Calu3 (cell line): ENCODE measurements around the gene FHIP1B. TPM values are rescaled to one million over a fixed set of nuclear protein-coding genes. Genes with fewer than 3 reads are reported as not detected.

Experiments
- BruUV-seq: library from RNA; stranded (reverse); fragments of 400-500 nt; replicated peaks from 2 replicates; lab custom pipeline; 2021; lab: Mats Ljungman, UMichigan
- CTCF ChIA-PET: fragments of 300-600 bp; sonication (Branson Sonifier 250); formaldehyde crosslinking; loops from one replicate; lab custom pipeline; 2022; ENCODE audit warnings: antibody characterized with exemption; lab: Charles Lee
- DNase-seq: peaks from one replicate; pipeline ENCODE4 v3.0.0; 2022
- H3K27ac Mint-ChIP-seq: one replicate; pipeline ENCODE4 v1.8.0; 2022; ENCODE audit warnings: mixed read lengths; ENCODE audit not compliant: unreplicated experiment
- H3K27me3 Mint-ChIP-seq: one replicate; pipeline ENCODE4 v1.8.0; 2022; ENCODE audit warnings: mixed read lengths; ENCODE audit not compliant: unreplicated experiment
- H3K36me3 Mint-ChIP-seq: one replicate; pipeline ENCODE4 v1.8.0; 2022; ENCODE audit warnings: mild to moderate bottlenecking, moderate library complexity, mixed read lengths; ENCODE audit not compliant: insufficient read depth, unreplicated experiment
- H3K4me1 Mint-ChIP-seq: one replicate; pipeline ENCODE4 v1.8.0; 2022; ENCODE audit warnings: mild to moderate bottlenecking, low read depth, mixed read lengths; ENCODE audit not compliant: unreplicated experiment
- H3K4me3 Mint-ChIP-seq: one replicate; pipeline ENCODE4 v1.8.0; 2022; ENCODE audit warnings: mild to moderate bottlenecking, low read depth, moderate library complexity, mixed read lengths; ENCODE audit not compliant: unreplicated experiment
- H3K9me3 Mint-ChIP-seq: one replicate; pipeline ENCODE4 v1.8.0; 2022; ENCODE audit warnings: low read depth, mixed read lengths; ENCODE audit not compliant: unreplicated experiment
- CTCF ChIP-seq: fragments of 200-600 bp; IDR thresholded peaks from one replicate; pipeline ENCODE4 v1.8.0; 2022; ENCODE audit warnings: antibody characterized with exemption; ENCODE audit not compliant: unreplicated experiment
- intact Hi-C: fragments of 100-400 bp; cut with micrococcal nuclease; formaldehyde crosslinking; loops from one replicate; pipeline ENCODE4 v1.10.0; 2022; ENCODE audit not compliant: unreplicated experiment
- total RNA-seq: library from RNA; stranded (reverse); gene quantifications from 2 replicates; pipeline ENCODE4 v1.2.3, GENCODE V29; 2022

The FHIP1B gene
- total RNA-seq, 1 experiment from 2014 or later, result 39.7 TPM

GRCh38 chr11:6210274-6210955, 24.0 kb downstream of the FHIP1B start:
- Mint-ChIP-seq H3K36me3 (peaks cover 4% of the 10 kb centered on the region), H3K27me3 (no peaks in the 10 kb centered on the region), H3K27ac (no peak overlapping the region), H3K4me3 (no peak overlapping the region), H3K4me1 (peaks cover 9% of the 10 kb centered on the region), H3K9me3 (no peaks in the 10 kb centered on the region)
- CTCF ChIA-PET, result no interaction called here
- DNase-seq, result no peak
- no TSS peak for BruUV-seq
- intact Hi-C loops, result no loop called here
- TF ChIP-seq CTCF, result no peak

- TF ChIP-seq CTCF, result no peak
- no peaks in the 10 kb centered on the region for H3K9me3 Mint-ChIP-seq
- DNase-seq, result no peak
- BruUV-seq, result no TSS peak
- H3K4me1 Mint-ChIP-seq, result peaks cover 9% of the 10 kb centered on the region
- no peaks in the 10 kb centered on the region for H3K27me3 Mint-ChIP-seq
- peaks cover 4% of the 10 kb centered on the region for H3K36me3 Mint-ChIP-seq
- H3K27ac Mint-ChIP-seq, result no peak overlapping the region
- CTCF ChIA-PET, result no interaction called here
- intact Hi-C loops, result no loop called here
- H3K4me3 Mint-ChIP-seq, result no peak overlapping the region
Measured at GRCh38 chr11:6209801-6210200, 24.6 kb downstream of the FHIP1B start.

GRCh38 chr11:6206456-6207180, 27.8 kb downstream of the FHIP1B start:
- Mint-ChIP-seq H3K36me3 (peaks cover 4% of the 10 kb centered on the region), H3K9me3 (no peaks in the 10 kb centered on the region), H3K27ac (no peak overlapping the region), H3K27me3 (no peaks in the 10 kb centered on the region), H3K4me1 (peaks cover 9% of the 10 kb centered on the region), H3K4me3 (no peak overlapping the region)
- CTCF ChIA-PET, result no interaction called here
- BruUV-seq, result no TSS peak
- no peak for DNase-seq
- TF ChIP-seq CTCF, result no peak
- intact Hi-C loops, result no loop called here

- intact Hi-C loops, result no loop called here
- peaks cover 9% of the 10 kb centered on the region for H3K4me1 Mint-ChIP-seq
- DNase-seq, result no peak
- no peak within 1 kb of the TSS for H3K4me3 Mint-ChIP-seq
- CTCF ChIA-PET, result no interaction called here
- no peaks in the 10 kb centered on the region for H3K27me3 Mint-ChIP-seq
- TF ChIP-seq CTCF, result no peak
- BruUV-seq, result no TSS peak
- no peak within 1 kb of the TSS for H3K27ac Mint-ChIP-seq
- H3K36me3 Mint-ChIP-seq, result peaks cover 4% of the 10 kb centered on the region
- no peaks in the 10 kb centered on the region for H3K9me3 Mint-ChIP-seq
Measured at GRCh38 chr11:6205366-6205765, 29.1 kb downstream of the FHIP1B start, which contains the start of gene C11orf42. Gene C11orf42 (plus strand): TSS chr11:6205557. CDS start chr11:6205616, 59 bp downstream.
